DND-41 (cell line): ENCODE results near the gene ACAD9.
A peak's percentile ranks its signal among the peaks of the same experiment; 100 is the strongest.
"Not testable (repeated sequence)": the region's sequence is repeated elsewhere in the genome, so short reads cannot be mapped to it uniquely, and the experiment has no call there.

Experiments
- ATAC-seq: fragments of 200-7000 bp; cut with Tn5 transposase; 3 replicates; pipeline ENCODE4 v1.9.1; 2021; ENCODE audit warnings: low read depth; ENCODE audit not compliant: insufficient read depth
- DNase-seq: peaks from one replicate; pipeline ENCODE4 v3.0.0-alpha.2; 2020
- H2AFZ ChIP-seq: 2 replicates; pipeline ENCODE4 v1.6.0; 2012; ENCODE audit warnings: low read depth, low read length
- H3K27ac ChIP-seq: 2 replicates; pipeline ENCODE4 v1.5.1; 2012; ENCODE audit warnings: low read length, inconsistent platforms
- H3K27me3 ChIP-seq: fragments of 200-600 bp; sonication (generic); 2 replicates; pipeline ENCODE4 v1.6.0; 2012; ENCODE audit warnings: low read length, mild to moderate bottlenecking, inconsistent platforms; ENCODE audit not compliant: insufficient read depth, poor library complexity
- H3K36me3 ChIP-seq: 2 replicates; pipeline ENCODE4 v1.5.1; 2012; ENCODE audit warnings: low read length, inconsistent platforms; ENCODE audit not compliant: insufficient read depth
- H3K4me1 ChIP-seq: 2 replicates; pipeline ENCODE4 v1.5.1; 2012; ENCODE audit warnings: mild to moderate bottlenecking, low read length; ENCODE audit not compliant: insufficient read depth
- H3K4me2 ChIP-seq: 2 replicates; pipeline ENCODE4 v1.6.0; 2012; ENCODE audit warnings: mild to moderate bottlenecking, moderate library complexity, low read length, inconsistent platforms; ENCODE audit not compliant: insufficient read depth
- H3K4me3 ChIP-seq, 2 experiments: fragments of 200-600 bp in 1 of 2; shearing (Covaris generic) in 1 of 2; 2 replicates each; pipeline ENCODE4 v1.5.1; 2012 to 2016; ENCODE audit warnings: inconsistent platforms in 2 of 2, low read length in 2 of 2, mild to moderate bottlenecking in 2 of 2, low read depth in 1 of 2, moderate library complexity in 1 of 2
- H3K79me2 ChIP-seq: 2 replicates; pipeline ENCODE4 v1.6.0; 2012; ENCODE audit warnings: low read length, inconsistent platforms; ENCODE audit not compliant: insufficient read depth
- H3K9ac ChIP-seq: 2 replicates; pipeline ENCODE4 v1.6.0; 2012; ENCODE audit warnings: low read depth, mild to moderate bottlenecking, inconsistent platforms, low read length, moderate library complexity
- H3K9me3 ChIP-seq: 2 replicates; pipeline ENCODE4 v1.5.1; 2012; ENCODE audit warnings: low read length, moderate library complexity, mild to moderate bottlenecking, inconsistent platforms; ENCODE audit not compliant: insufficient read depth, severe bottlenecking
- H4K20me1 ChIP-seq: 2 replicates; pipeline ENCODE4 v1.6.0; 2012; ENCODE audit warnings: low read length; ENCODE audit not compliant: insufficient read depth
- CTCF ChIP-seq: IDR thresholded peaks from 2 replicates; pipeline ENCODE4 v1.5.1; 2012; ENCODE audit warnings: borderline replicate concordance, low read length, moderate library complexity, mild to moderate bottlenecking; ENCODE audit not compliant: poor library complexity, severe bottlenecking; ENCODE audit errors: extremely low read depth
- EZH2 ChIP-seq: IDR thresholded peaks from 3 replicates; pipeline ENCODE4 v1.6.1; 2012; ENCODE audit warnings: borderline replicate concordance, low read depth, mild to moderate bottlenecking, moderate library complexity, low read length, inconsistent platforms; ENCODE audit not compliant: severe bottlenecking

Gene ACAD9

GRCh38 chr3:128878556-128879124 lies 780 bp upstream of the ACAD9 start:
- Histone ChIP-seq H3K27ac (peak overlapping the region; percentile 97), H3K27me3 (no peaks in the 10 kb centered on the region), H3K4me1 (peaks cover 40% of the 10 kb centered on the region), H2AFZ (peak overlapping the region; percentile 87), H3K9me3 (no peaks in the 10 kb centered on the region), H3K36me3 (peaks cover 26% of the 10 kb centered on the region), H3K9ac (peak overlapping the region; percentile 95), H3K4me2 (peak overlapping the region; percentile 78), H3K4me3 (peak overlapping the region; percentile 80 to 87), H4K20me1 (peaks cover 14% of the 10 kb centered on the region; the same call in 1 of the 2 replicates), H3K79me2 (peaks cover 54% of the 10 kb centered on the region)
- DNase-seq (peak; percentile 39), ATAC-seq (peak; percentile 53)
- TF ChIP-seq EZH2, result no peak
- no peak for TF ChIP-seq CTCF

- ATAC-seq, result no peak
- H3K79me2 ChIP-seq, result peaks cover 67% of the 10 kb centered on the region
- peak overlapping the region; percentile 94 for H2AFZ ChIP-seq
These were observed 571 bp downstream of the ACAD9 start for GRCh38 chr3:128879991-128880390.

GRCh38 chr3:128880455-128880854 lies 1.0 kb downstream of the ACAD9 start:
- H3K4me1 ChIP-seq, result peaks cover 47% of the 10 kb centered on the region
- H3K9ac ChIP-seq, result peak overlapping the region; percentile 95
- H4K20me1 ChIP-seq, result peaks cover 16% of the 10 kb centered on the region; the same call in 1 of the 2 replicates
- H3K79me2 ChIP-seq, result peaks cover 72% of the 10 kb centered on the region
- H3K4me3 ChIP-seq, result peak overlapping the region; percentile 80 to 87; a peak in 3 of 4 replicates
- not testable (repeated sequence) for ATAC-seq, H3K27me3 ChIP-seq, DNase-seq, H3K9me3 ChIP-seq, H2AFZ ChIP-seq
- H3K4me2 ChIP-seq, result peak overlapping the region; percentile 78
- H3K36me3 ChIP-seq, result peaks cover 41% of the 10 kb centered on the region
- H3K27ac ChIP-seq, result peak overlapping the region; percentile 97; the same call in 1 of the 2 replicates

More at GRCh38 chr3:128879991-128880390, 571 bp downstream of the ACAD9 start:
- Histone ChIP-seq H3K4me2 (peak overlapping the region; percentile 78), H3K27me3 (no peaks in the 10 kb centered on the region), H3K4me3 (peak overlapping the region; percentile 80 to 87), H3K27ac (peak overlapping the region; percentile 97), H4K20me1 (peaks cover 15% of the 10 kb centered on the region; the same call in 1 of the 2 replicates), H3K4me1 (peaks cover 47% of the 10 kb centered on the region), H3K36me3 (peaks cover 38% of the 10 kb centered on the region), H3K9ac (peak overlapping the region; percentile 95), H3K9me3 (no peaks in the 10 kb centered on the region)
- no peak for DNase-seq
- TF ChIP-seq CTCF (no peak), EZH2 (no peak)

GRCh38 chr3:128881576-128881975 lies 2.2 kb downstream of the ACAD9 start:
- ATAC-seq (no peak), DNase-seq (no peak)
- Histone ChIP-seq H3K36me3 (peaks cover 46% of the 10 kb centered on the region), H3K4me1 (peaks cover 47% of the 10 kb centered on the region), H2AFZ (no peak overlapping the region), H3K27ac (no peak overlapping the region), H3K79me2 (peaks cover 73% of the 10 kb centered on the region), H3K4me3 (peak overlapping the region in 1 of 2 experiments; percentile 87; a peak in 1 of 4 replicates), H3K4me2 (peak overlapping the region; percentile 78; the same call in 1 of the 2 replicates), H3K9me3 (no peaks in the 10 kb centered on the region), H4K20me1 (peaks cover 16% of the 10 kb centered on the region; the same call in 1 of the 2 replicates), H3K9ac (peak overlapping the region; percentile 0; the same call in 1 of the 2 replicates), H3K27me3 (no peaks in the 10 kb centered on the region)
- TF ChIP-seq EZH2, result no peak
- no peak for TF ChIP-seq CTCF
